HEK293T (cell line): ENCODE measurements around the gene PHF23.

ENCODE experiments used
- FOXA1 ChIP-seq: fragments of 450-650 bp; IDR thresholded peaks from 2 replicates; pipeline ENCODE4 v1.6.1; 2016; ENCODE audit warnings: mild to moderate bottlenecking
- SP1 ChIP-seq: fragments of 450-650 bp; IDR thresholded peaks from 2 replicates; pipeline ENCODE4 v1.6.1; 2017
- TF ChIP-seq, protein P1 (sequence below): fragments of 450-650 bp; IDR thresholded peaks from 2 replicates; pipeline ENCODE4 v1.6.1; 2016

- no peak for TF ChIP-seq SP1
- TF ChIP-seq, protein P1, sequence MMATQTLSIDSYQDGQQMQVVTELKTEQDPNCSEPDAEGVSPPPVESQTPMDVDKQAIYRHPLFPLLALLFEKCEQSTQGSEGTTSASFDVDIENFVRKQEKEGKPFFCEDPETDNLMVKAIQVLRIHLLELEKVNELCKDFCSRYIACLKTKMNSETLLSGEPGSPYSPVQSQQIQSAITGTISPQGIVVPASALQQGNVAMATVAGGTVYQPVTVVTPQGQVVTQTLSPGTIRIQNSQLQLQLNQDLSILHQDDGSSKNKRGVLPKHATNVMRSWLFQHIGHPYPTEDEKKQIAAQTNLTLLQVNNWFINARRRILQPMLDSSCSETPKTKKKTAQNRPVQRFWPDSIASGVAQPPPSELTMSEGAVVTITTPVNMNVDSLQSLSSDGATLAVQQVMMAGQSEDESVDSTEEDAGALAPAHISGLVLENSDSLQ = no peak
- TF ChIP-seq FOXA1 = no peak
These were observed 9.5 kb upstream of the PHF23 start for GRCh38 chr17:7248796-7249195.
